WERI-Rb-1 (cell line): Measurements from ENCODE around the gene TCERG1.

Source experiments
- DNase-seq: peaks from one replicate; pipeline ENCODE4 v3.0.0-alpha.2; 2020
- H3K27ac ChIP-seq: fragments of 250-450 bp; sonication (Bioruptor Pico); 2 replicates; pipeline ENCODE4 v1.5.1; 2020; ENCODE audit warnings: mild to moderate bottlenecking, moderate library complexity
- H3K27me3 ChIP-seq: fragments of 250-450 bp; sonication (Bioruptor Pico); 2 replicates; pipeline ENCODE4 v1.5.1; 2021; ENCODE audit warnings: mild to moderate bottlenecking, low read depth, moderate library complexity; ENCODE audit not compliant: insufficient read depth, severe bottlenecking
- H3K36me3 ChIP-seq: fragments of 250-450 bp; sonication (Bioruptor Pico); 2 replicates; pipeline ENCODE4 v1.5.1; 2020; ENCODE audit warnings: mild to moderate bottlenecking, moderate library complexity
- H3K4me3 ChIP-seq: 2 replicates; pipeline ENCODE4 v1.5.1; 2011; ENCODE audit warnings: low read depth, mild to moderate bottlenecking, control low read depth, low read length
- H3K9me3 ChIP-seq: fragments of 250-450 bp; sonication (Bioruptor Pico); 2 replicates; pipeline ENCODE4 v1.5.1; 2021; ENCODE audit warnings: mild to moderate bottlenecking, moderate library complexity; ENCODE audit not compliant: severe bottlenecking
- TF ChIP-seq, protein P1 (sequence below): IDR thresholded peaks from 2 replicates; pipeline ENCODE4 v1.5.1; 2011; ENCODE audit warnings: low read depth, mild to moderate bottlenecking, control low read depth, inconsistent platforms, low read length

The TCERG1 gene

GRCh38 chr5:146533260-146533857, 86.2 kb downstream of the TCERG1 start:
- H3K36me3 ChIP-seq, result no peaks in the 10 kb centered on the region
- H3K27me3 ChIP-seq, result no peaks in the 10 kb centered on the region
- no peak overlapping the region for H3K4me3 ChIP-seq
- H3K9me3 ChIP-seq, result no peaks in the 10 kb centered on the region
- TF ChIP-seq, protein P1, sequence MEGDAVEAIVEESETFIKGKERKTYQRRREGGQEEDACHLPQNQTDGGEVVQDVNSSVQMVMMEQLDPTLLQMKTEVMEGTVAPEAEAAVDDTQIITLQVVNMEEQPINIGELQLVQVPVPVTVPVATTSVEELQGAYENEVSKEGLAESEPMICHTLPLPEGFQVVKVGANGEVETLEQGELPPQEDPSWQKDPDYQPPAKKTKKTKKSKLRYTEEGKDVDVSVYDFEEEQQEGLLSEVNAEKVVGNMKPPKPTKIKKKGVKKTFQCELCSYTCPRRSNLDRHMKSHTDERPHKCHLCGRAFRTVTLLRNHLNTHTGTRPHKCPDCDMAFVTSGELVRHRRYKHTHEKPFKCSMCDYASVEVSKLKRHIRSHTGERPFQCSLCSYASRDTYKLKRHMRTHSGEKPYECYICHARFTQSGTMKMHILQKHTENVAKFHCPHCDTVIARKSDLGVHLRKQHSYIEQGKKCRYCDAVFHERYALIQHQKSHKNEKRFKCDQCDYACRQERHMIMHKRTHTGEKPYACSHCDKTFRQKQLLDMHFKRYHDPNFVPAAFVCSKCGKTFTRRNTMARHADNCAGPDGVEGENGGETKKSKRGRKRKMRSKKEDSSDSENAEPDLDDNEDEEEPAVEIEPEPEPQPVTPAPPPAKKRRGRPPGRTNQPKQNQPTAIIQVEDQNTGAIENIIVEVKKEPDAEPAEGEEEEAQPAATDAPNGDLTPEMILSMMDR, result peak; percentile 82
- H3K27ac ChIP-seq, result no peak overlapping the region
- peak; percentile 82 for DNase-seq

DNA sequence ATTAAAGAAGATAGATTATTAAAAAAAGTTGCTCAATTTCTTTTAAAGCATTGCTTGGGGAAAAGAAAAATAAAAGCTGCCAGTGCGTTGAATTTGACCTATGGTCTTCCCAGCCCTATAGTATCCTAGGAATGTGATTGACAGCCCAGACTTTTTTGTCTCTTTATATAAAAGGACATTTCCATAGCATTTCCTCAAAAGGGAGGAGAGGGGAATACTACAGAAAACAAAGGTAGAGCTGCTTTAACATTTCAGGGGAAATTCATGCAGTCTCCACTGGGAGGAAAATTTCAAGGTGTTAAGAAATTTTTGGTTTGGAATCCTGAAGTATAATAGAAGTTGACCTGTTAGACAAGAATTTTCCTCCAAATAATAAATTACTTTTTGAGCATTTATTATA, 86.7 kb downstream of the TCERG1 start:
- Histone ChIP-seq H3K27me3 (no peaks in the 10 kb centered on the region), H3K9me3 (no peaks in the 10 kb centered on the region), H3K4me3 (no peak overlapping the region), H3K36me3 (no peaks in the 10 kb centered on the region), H3K27ac (no peak overlapping the region)
- DNase-seq, result no peak
- TF ChIP-seq, protein P1, result no peak

DNA sequence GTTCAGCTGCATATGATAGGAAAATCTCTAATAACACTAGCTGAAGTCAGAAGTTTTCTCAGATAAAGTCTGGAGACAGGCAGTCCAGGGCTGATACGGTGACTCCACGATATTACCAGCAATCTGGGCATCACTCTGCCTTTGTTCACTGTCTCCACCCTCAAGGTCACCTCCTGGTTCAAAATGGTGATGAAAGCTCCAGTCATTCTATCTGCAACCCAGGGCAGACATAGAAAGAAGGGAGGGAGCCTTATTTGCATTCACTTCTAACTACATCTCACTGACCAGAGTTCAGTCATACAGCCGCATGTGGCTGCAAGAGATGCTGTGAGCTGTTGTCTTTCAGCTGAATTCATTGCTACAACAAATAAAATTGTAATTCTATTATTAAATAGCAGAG, 91.3 kb downstream of the TCERG1 start:
- H3K27me3 ChIP-seq, result no peaks in the 10 kb centered on the region
- TF ChIP-seq, protein P1, result no peak

DNA sequence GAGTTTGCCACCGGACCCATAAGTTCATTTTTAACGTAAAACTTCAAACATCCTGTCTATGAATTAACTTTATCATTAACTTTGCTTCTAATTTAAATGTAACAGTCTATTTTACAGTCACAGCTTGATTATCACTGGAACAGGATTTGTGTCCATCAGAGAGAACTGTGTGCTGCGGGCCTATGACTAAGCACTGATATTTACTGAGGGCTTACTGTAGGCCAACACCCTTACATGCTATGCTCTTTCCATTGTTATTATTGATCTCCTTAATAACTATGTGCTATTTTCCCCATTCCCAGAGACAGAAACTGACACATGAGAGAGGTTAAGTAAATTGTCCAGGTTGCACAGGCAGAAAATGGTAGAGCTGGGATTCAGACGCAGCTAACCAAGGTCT, 92.8 kb downstream of the TCERG1 start:
- DNase-seq, result no peak
- Histone ChIP-seq H3K27me3 (no peaks in the 10 kb centered on the region), H3K4me3 (no peak overlapping the region), H3K36me3 (no peaks in the 10 kb centered on the region), H3K27ac (no peak overlapping the region), H3K9me3 (no peaks in the 10 kb centered on the region)
- TF ChIP-seq, protein P1, result no peak

More for the DNA sequence above, 91.3 kb downstream of the TCERG1 start:
- Histone ChIP-seq H3K9me3 (no peaks in the 10 kb centered on the region), H3K27ac (no peak overlapping the region), H3K36me3 (no peaks in the 10 kb centered on the region), H3K4me3 (no peak overlapping the region)
- DNase-seq, result no peak

- Histone ChIP-seq H3K4me3 (no peak overlapping the region), H3K27me3 (no peaks in the 10 kb centered on the region), H3K27ac (no peak overlapping the region), H3K36me3 (no peaks in the 10 kb centered on the region), H3K9me3 (no peaks in the 10 kb centered on the region)
- no peak for DNase-seq
- TF ChIP-seq, protein P1, result no peak
Observed at GRCh38 chr5:146540414-146540813, 93.3 kb downstream of the TCERG1 start.
